ENCODE results near the gene NFE2L2. TPM values are rescaled to one million over a fixed set of nuclear protein-coding genes. Genes with fewer than 3 reads are reported as not detected.

NFE2L2 gene
- total and polyA plus RNA-seq, 9 of the 15 experiments (the other 6 are each of a cell fraction or from before 2014, with no cell fraction given): 29.3 to 120 (median 59.3) TPM

GRCh38 chr2:177284531-177284930 is 20.0 kb upstream of the NFE2L2 start:
- Histone ChIP-seq H3K4me3 (no peak overlapping the region), H3K27ac (ENCODE audit: extremely low read depth, low read depth, low read length) (no peak overlapping the region), H3K9me3 (replicated peaks; ENCODE audit: control insufficient read depth, insufficient read depth, low read depth, low read length) (no peaks in the 10 kb centered on the region), H3K79me2 (ENCODE audit: control insufficient read depth, insufficient read depth, low read length) (no peaks in the 10 kb centered on the region), H3K9ac (ENCODE audit: insufficient read depth in 1 of 2, low read depth in 2 of 2, low read length in 2 of 2) (no peak overlapping the region), H3K4me1 (replicated peaks in 1 of 2; ENCODE audit: control insufficient read depth in 2 of 2, insufficient read depth in 2 of 2, low read length in 2 of 2) (peaks cover 4 to 24% of the 10 kb centered on the region in 2 experiments; a peak in 3 of 5 replicates), H3K36me3 (ENCODE audit: control insufficient read depth, insufficient read depth, low read length) (no peaks in the 10 kb centered on the region), H3K4me2 (ENCODE audit: insufficient read depth, low read length) (no peak overlapping the region), H2AFZ (ENCODE audit: low read depth, low read length) (no peak overlapping the region), H4K20me1 (replicated peaks; ENCODE audit: control insufficient read depth, insufficient read depth, low read length) (no peaks in the 10 kb centered on the region), H3K9me1 (ENCODE audit: control insufficient read depth, insufficient read depth, low read length) (no peaks in the 10 kb centered on the region), H3K27me3 (ENCODE audit: control insufficient read depth in 2 of 2, insufficient read depth in 2 of 2, low read length in 2 of 2) (no peaks in the 10 kb centered on the region)
- ATAC-seq: no peak
- no TSS peak for BruUV-seq (replicated peaks)
- FAIRE-seq: no peak
- in situ Hi-C loops (cut with MboI): no loop called here
- intact Hi-C loops (cut with micrococcal nuclease): no loop called here
- CTCF ChIA-PET (ENCODE audit: low intra/inter-chr PET ratio): no interaction called here
- POLR2A ChIA-PET: interaction anchor here (12.1 kb wide), 1 partner anchor 16 kb away, joined by 199 read pairs; the partner anchor contains the start of gene NFE2L2
- TF ChIP-seq PHB2 (IDR thresholded peaks at IDR 0.05; ENCODE audit: low read depth) (no peak), ZNF592 (IDR thresholded peaks at IDR 0.05) (no peak), ATF6 (CRISPR knock-in tag; IDR thresholded peaks at IDR 0.05) (no peak), NCOR1 (IDR thresholded peaks at IDR 0.05) (no peak), ZNF639 (CRISPR knock-in tag; conservative IDR thresholded peaks at IDR 0.05 in 1 of 2, IDR thresholded peaks at IDR 0.05 in 1 of 2) (no peak), HEY1 (CRISPR knock-in tag; IDR thresholded peaks at IDR 0.05; ENCODE audit: borderline replicate concordance) (no peak), SRSF7 (optimal IDR thresholded peaks at IDR 0.05; ENCODE audit: low read depth, low read length) (no peak), SMAD4 (CRISPR knock-in tag; conservative IDR thresholded peaks at IDR 0.05) (no peak), KLF13 (tag; IDR thresholded peaks at IDR 0.05; ENCODE audit: borderline replicate concordance, low read depth) (no peak), ZNF668 (CRISPR knock-in tag; IDR thresholded peaks at IDR 0.05) (no peak), CREB5 (CRISPR knock-in tag; IDR thresholded peaks at IDR 0.05) (no peak)
- 60% methylated on average over 3 of the region's 3 CpGs for WGBS (ENCODE audit: insufficient coverage, low coverage, missing lambda C conversion rate)
- DNase-seq (ENCODE audit: extremely low read depth in 1 of 4, low spot score in 3 of 4): no peak

Measured in K562 (cell line).